Left ventricle myocardium inferior (tissue), 1 donor: ENCODE results near the gene RALGDS. TPM values are rescaled to one million over a fixed set of nuclear protein-coding genes. Genes with fewer than 3 reads are reported as not detected.

ENCODE experiments used
- DNase-seq: peaks from one replicate; pipeline ENCODE4 v3.0.0-alpha.2; 2020
- H3K27ac ChIP-seq: fragments of 200-600 bp; replicated peaks from 2 replicates; pipeline ENCODE4 v1.8.0; 2021
- H3K27me3 ChIP-seq: fragments of 200-600 bp; 2 replicates; pipeline ENCODE4 v1.8.0; 2021; ENCODE audit warnings: low read depth
- H3K36me3 ChIP-seq: fragments of 200-600 bp; 2 replicates; pipeline ENCODE4 v1.8.0; 2021
- H3K4me1 ChIP-seq: fragments of 200-600 bp; 2 replicates; pipeline ENCODE4 v1.8.0; 2021
- H3K4me3 ChIP-seq: fragments of 200-600 bp; 2 replicates; pipeline ENCODE4 v1.8.0; 2021; ENCODE audit warnings: mild to moderate bottlenecking, moderate library complexity
- H3K9me3 ChIP-seq: fragments of 200-600 bp; replicated peaks from 2 replicates; pipeline ENCODE4 v1.8.0; 2021
- intact Hi-C: fragments of 100-400 bp; cut with micrococcal nuclease; formaldehyde crosslinking; loops from one replicate; pipeline ENCODE4 v1.11.0; 2022
- total RNA-seq: library from RNA; stranded (reverse); fragmentation: NEBNext Ultra II Directional; extraction: Animal tissue kit (Norgen Biotek cat#: 25700); gene quantifications from one replicate; pipeline ENCODE4 v1.2.1, GENCODE V29; 2021
- TF ChIP-seq, protein P1 (sequence below): fragments of 200-600 bp; IDR thresholded peaks from 2 replicates; pipeline ENCODE4 v1.8.0; 2021; ENCODE audit warnings: antibody characterized with exemption, mild to moderate bottlenecking, borderline replicate concordance
- donor health status: DM: no; HTN: yes; CAD: no; lungs with severe emphysema.

Gene RALGDS
- total RNA-seq, 1 donor from 2014 or later: 24.6 TPM

DNA sequence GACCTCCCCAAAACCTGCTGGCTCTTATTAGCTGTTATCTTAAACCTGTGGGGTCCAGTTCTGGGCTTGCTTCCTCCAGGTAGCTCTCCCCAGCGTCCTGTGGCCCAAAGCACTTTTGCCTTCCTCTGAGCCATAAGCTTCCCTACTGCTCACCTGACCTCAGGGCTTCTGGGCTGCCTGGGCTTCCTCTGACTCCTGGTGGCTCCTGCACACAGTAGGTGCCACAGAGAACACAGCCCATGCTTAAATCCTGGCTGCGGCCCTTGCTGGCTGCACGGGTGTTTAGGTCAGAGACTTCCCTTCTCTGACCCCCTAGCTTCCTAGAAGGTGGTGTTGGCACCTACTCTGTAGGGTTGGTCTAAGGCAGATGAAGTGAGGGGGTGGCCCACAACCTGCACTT, 2.5 kb downstream of the RALGDS start:
- peak overlapping the region; percentile 83 for H3K4me3 ChIP-seq
- peaks cover 96% of the 10 kb centered on the region for H3K4me1 ChIP-seq
- TF ChIP-seq, protein P1, sequence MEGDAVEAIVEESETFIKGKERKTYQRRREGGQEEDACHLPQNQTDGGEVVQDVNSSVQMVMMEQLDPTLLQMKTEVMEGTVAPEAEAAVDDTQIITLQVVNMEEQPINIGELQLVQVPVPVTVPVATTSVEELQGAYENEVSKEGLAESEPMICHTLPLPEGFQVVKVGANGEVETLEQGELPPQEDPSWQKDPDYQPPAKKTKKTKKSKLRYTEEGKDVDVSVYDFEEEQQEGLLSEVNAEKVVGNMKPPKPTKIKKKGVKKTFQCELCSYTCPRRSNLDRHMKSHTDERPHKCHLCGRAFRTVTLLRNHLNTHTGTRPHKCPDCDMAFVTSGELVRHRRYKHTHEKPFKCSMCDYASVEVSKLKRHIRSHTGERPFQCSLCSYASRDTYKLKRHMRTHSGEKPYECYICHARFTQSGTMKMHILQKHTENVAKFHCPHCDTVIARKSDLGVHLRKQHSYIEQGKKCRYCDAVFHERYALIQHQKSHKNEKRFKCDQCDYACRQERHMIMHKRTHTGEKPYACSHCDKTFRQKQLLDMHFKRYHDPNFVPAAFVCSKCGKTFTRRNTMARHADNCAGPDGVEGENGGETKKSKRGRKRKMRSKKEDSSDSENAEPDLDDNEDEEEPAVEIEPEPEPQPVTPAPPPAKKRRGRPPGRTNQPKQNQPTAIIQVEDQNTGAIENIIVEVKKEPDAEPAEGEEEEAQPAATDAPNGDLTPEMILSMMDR: no peak
- H3K27me3 ChIP-seq: no peaks in the 10 kb centered on the region
- no peaks in the 10 kb centered on the region for H3K36me3 ChIP-seq
- intact Hi-C loops: no loop called here
- no peaks in the 10 kb centered on the region for H3K9me3 ChIP-seq
- H3K27ac ChIP-seq: peak overlapping the region; percentile 95
- no peak for DNase-seq

DNA sequence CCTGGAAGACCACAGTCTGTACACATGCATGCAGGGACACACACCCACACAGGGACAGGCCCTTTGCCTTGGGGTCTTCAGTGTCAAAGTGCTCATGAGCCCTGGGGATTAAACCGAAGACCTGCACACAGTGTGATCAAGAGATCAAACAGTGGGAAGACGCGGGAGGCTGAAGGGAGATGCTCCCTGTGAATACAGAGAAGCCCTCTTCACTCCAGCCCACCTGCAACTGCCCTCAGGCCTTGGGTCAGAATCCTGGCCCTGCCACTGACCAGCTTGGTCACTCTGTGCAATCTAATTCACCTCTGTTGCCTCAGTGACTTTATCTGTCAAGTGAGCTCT, 2.9 kb downstream of the RALGDS start:
- H3K4me3 ChIP-seq: peak overlapping the region; percentile 83

DNA sequence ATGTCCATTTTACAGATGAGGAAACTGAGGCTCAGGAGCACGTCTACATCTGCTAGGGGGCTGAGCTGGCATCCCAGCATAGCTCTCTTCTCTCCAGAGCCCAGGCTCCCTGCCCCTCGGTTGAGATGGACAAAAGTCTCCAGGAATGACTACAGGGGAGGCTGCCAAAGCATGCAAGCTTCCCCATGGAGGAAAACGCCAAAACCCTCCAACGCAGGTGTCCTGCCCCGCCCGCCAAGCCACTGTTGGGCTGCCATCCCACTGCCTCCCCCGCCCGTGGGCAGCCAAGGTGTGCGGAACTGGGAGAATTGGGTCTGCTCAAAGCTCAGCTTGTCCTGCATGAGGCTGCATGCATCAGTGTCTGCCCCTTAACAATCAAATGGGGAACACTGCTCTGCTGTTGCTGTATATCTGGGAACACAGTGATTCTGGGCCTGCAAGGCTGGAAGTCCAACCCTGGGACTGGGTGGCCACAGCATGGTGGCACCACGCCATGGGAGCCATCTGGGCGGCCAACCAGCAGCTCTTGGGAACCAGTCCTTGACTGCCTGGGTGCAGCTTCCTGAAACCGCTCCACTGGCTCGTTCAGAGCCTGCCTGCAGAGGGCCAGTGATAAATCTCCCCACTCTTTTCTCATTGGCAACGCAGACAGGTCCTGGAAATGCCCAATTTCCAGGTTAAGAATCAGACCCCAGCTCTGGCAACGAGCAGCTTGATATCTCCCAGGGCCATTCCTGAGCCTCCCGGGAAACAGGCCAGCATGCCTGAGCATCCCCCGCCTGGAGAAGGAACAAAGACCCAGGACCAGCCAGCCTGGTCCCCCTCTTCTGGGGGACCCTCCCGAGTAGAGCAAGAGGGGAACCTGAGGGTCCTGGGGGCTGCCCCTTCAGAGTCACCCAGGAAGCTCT, 3.5 kb downstream of the RALGDS start:
- intact Hi-C loops: no loop called here

More for the DNA sequence above, 2.9 kb downstream of the RALGDS start:
- peaks cover 97% of the 10 kb centered on the region for H3K4me1 ChIP-seq
- TF ChIP-seq, protein P1: no peak
- H3K36me3 ChIP-seq: no peaks in the 10 kb centered on the region
- peak overlapping the region; percentile 95 for H3K27ac ChIP-seq
- intact Hi-C loops: no loop called here
- no peaks in the 10 kb centered on the region for H3K9me3 ChIP-seq
- H3K27me3 ChIP-seq: no peaks in the 10 kb centered on the region
- DNase-seq: no peak

DNA sequence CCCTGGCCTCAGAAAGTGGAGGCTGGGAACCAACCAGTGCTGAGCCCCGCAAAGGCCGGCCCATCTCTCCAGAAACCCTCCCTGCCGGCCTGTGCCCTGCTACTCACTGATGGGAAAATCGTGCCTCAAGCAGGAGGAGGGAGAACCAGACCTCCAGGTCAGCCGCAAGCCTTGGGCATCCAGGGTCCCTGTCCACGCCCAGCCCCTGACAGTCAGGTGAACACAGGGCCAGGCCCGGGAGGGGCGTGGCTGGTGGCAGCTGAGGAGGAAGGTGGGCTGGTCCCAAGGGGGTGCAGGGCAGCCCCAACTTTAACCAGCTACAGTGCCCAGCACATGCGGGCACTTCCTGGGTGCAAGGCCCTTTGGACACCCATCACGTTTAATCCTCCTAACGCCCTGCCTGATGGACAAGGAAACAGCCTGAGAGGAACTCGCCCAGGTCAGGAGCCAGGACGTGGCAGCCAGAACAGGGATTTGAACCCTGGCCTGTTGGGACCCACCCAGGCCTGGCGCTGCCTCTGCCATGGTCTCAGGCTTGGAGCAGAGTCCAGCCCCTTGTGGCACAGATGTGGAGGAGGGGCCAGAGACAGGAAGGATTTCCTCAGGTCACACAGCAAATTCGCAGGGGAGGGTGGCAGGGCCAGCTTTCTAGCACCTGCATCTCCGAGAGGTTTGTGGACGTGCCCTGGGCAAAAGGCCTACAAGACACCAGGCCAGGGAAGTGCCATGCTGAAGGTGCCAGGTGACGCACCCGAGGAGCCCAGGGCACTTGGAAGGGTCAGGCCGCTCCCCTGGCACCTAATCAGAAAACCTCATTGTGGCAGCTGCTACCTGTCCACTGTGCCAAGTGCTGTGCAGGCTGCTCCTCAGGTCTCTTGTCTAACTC, 4.5 kb downstream of the RALGDS start:
- Histone ChIP-seq H3K36me3 (peaks cover 4% of the 10 kb centered on the region), H3K9me3 (no peaks in the 10 kb centered on the region), H3K27me3 (no peaks in the 10 kb centered on the region), H3K4me1 (peaks cover 96% of the 10 kb centered on the region), H3K4me3 (no peak overlapping the region), H3K27ac (peak overlapping the region; percentile 95)
- TF ChIP-seq, protein P1: no peak
- peak; percentile 17 for DNase-seq
- intact Hi-C loops: no loop called here

More for the DNA sequence above, 3.5 kb downstream of the RALGDS start:
- TF ChIP-seq, protein P1: peak; percentile 30
- peak; percentile 71 for DNase-seq
- Histone ChIP-seq H3K27ac (peak overlapping the region; percentile 95), H3K4me1 (peaks cover 97% of the 10 kb centered on the region), H3K27me3 (no peaks in the 10 kb centered on the region), H3K36me3 (no peaks in the 10 kb centered on the region), H3K9me3 (no peaks in the 10 kb centered on the region), H3K4me3 (peak overlapping the region; percentile 83)

DNA sequence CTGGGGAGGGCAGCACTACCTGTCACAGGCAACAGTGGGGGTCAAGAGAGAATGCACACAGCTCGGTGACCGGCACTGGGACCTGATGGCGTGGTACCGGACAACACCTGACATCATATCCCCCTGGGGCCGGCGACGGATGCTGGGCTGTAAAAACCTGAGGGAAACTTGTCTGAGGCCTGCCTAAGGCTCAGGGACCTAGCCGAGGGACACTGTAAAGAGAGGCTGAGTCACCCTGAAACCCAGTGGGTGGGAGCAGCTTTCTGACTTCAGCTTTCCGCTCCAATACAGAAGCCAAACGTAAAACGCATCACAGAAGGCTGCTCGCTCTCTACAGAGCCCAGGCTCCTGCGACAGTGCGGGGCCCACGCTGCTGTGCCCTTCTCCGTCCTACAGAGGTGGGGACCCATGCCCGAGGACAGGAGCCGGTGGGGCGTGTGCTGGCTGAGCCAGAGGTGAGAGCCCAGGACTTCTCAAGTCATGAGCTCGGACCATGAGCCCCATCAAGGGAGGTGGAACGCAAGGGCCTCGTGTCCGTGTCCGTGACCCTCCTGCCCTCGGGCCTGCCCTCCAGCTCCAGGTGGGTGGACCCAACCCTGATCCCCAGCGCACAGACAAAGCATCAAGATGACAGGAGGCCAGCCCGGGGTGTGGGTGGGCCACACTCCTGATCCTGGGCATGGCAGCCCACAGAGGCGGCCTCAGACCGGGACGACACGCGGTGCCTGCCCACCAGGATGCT, 5.3 kb downstream of the RALGDS start:
- Histone ChIP-seq H3K27ac (peak overlapping the region; percentile 95), H3K4me3 (peak overlapping the region; percentile 49), H3K9me3 (no peaks in the 10 kb centered on the region), H3K4me1 (peaks cover 92% of the 10 kb centered on the region), H3K27me3 (no peaks in the 10 kb centered on the region), H3K36me3 (peaks cover 10% of the 10 kb centered on the region)
- TF ChIP-seq, protein P1: no peak
- intact Hi-C loops: no loop called here
- DNase-seq: peak; percentile 10
